PC-9 (cell line): Measurements from ENCODE around the gene MNS1.

Source experiments
- EZH2 ChIP-seq: fragments of 200-600 bp; sonication (generic); IDR thresholded peaks from 2 replicates; pipeline ENCODE4 v1.8.0; 2017; ENCODE audit warnings: antibody characterized with exemption, low read depth
- TF ChIP-seq, protein P1 (sequence below): fragments of 200-600 bp; sonication (generic); conservative IDR thresholded peaks from 2 replicates; pipeline ENCODE4 v1.6.1; 2017; ENCODE audit warnings: mixed run types, antibody characterized with exemption, mild to moderate bottlenecking, moderate library complexity

DNA sequence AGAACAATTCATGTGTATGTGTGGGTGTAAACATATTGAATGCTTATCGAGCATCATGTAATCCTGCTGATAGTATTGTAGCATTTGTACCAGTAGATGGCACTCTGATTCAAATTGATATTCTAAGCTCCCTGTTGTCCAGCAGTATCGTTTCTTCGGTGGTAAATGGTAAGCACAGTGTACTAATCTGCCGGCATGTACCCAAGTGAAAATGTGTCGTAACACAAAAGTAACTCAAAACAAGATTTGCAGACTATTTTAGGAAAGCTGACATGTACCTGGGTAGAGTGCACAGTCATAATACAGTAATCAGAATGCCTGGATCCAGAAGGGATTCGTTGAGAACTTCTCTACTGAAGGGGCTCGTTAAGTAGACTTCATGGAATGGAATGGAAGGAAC lies 31.7 kb upstream of the MNS1 start:
- TF ChIP-seq, protein P1, sequence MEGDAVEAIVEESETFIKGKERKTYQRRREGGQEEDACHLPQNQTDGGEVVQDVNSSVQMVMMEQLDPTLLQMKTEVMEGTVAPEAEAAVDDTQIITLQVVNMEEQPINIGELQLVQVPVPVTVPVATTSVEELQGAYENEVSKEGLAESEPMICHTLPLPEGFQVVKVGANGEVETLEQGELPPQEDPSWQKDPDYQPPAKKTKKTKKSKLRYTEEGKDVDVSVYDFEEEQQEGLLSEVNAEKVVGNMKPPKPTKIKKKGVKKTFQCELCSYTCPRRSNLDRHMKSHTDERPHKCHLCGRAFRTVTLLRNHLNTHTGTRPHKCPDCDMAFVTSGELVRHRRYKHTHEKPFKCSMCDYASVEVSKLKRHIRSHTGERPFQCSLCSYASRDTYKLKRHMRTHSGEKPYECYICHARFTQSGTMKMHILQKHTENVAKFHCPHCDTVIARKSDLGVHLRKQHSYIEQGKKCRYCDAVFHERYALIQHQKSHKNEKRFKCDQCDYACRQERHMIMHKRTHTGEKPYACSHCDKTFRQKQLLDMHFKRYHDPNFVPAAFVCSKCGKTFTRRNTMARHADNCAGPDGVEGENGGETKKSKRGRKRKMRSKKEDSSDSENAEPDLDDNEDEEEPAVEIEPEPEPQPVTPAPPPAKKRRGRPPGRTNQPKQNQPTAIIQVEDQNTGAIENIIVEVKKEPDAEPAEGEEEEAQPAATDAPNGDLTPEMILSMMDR, result peak; percentile 66
- TF ChIP-seq EZH2, result no peak
